ENCODE data around the gene LENEP.

The LENEP gene

GRCh38 chr1:155022927-155023236 lies 29.5 kb downstream of the LENEP start:
- H3K9me3 Mint-ChIP-seq: no peaks in the 10 kb centered on the region
- no peak for DNase-seq
- H3K4me1 Mint-ChIP-seq: peaks cover 13 to 39% of the 10 kb centered on the region in 2 donors
- no peak overlapping the region for H3K4me3 Mint-ChIP-seq
- H3K27ac Mint-ChIP-seq: no peak overlapping the region
- ATAC-seq (replicated peaks): no peak
- peaks cover 8 to 11% of the 10 kb centered on the region in 2 donors for H3K36me3 Mint-ChIP-seq
- no peaks in the 10 kb centered on the region for H3K27me3 Mint-ChIP-seq

GRCh38 chr1:155023627-155024026 lies 30.2 kb downstream of the LENEP start:
- Mint-ChIP-seq H3K27ac (no peak overlapping the region), H3K4me3 (no peak overlapping the region), H3K9me3 (no peaks in the 10 kb centered on the region), H3K4me1 (peaks cover 11 to 31% of the 10 kb centered on the region in 2 donors), H3K27me3 (no peaks in the 10 kb centered on the region), H3K36me3 (peaks cover 8 to 11% of the 10 kb centered on the region in 2 donors)
- DNase-seq (no peak), ATAC-seq (replicated peaks) (no peak)

DNA sequence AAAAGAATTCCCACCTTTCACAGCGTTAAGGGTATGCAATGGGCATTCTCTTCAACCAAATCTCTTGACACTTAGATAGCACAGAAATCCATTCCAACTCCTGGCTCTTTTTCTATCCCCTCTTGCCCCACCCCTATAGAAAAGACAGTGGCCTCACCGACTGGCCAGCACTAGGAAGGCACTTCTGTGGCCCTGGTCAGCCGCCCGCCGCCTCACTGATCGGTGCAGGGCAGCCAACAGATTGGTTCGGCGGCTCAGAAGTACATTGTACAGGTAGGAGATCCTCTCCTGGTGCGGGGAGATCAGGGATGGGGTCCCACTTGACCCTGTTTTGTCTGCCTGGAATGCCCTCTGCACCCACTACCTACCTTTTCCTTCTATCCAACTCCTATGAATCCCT lies 30.9 kb downstream of the LENEP start:
- H3K4me3 Mint-ChIP-seq: no peak overlapping the region
- H3K27me3 Mint-ChIP-seq: no peaks in the 10 kb centered on the region
- DNase-seq (no peak), ATAC-seq (replicated peaks) (no peak)
- peaks cover 8 to 9% of the 10 kb centered on the region in 2 donors for H3K36me3 Mint-ChIP-seq
- no peak overlapping the region for H3K27ac Mint-ChIP-seq
- H3K9me3 Mint-ChIP-seq: no peaks in the 10 kb centered on the region
- peaks cover 8 to 24% of the 10 kb centered on the region in 2 donors for H3K4me1 Mint-ChIP-seq

DNA sequence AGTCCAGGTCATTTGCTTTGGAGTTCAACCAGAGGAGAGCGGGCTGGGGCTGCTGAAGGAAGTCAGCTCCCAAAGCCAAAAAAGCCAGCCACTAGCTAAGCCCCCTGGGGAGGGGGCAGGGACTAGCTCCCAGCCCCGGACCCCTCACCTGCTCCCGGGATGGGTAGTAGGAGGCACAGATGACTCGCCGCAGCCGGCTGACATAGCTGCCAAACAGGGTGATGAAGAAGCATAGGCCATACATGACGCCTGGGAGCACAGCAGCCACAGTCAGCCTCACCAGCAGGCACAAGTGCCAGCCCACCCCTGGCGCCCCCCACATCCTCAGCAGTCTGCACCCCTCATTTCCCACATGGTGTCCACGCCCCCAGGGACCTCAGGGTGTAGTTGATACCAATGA lies 32.8 kb downstream of the LENEP start:
- no peaks in the 10 kb centered on the region for H3K27me3 Mint-ChIP-seq
- ATAC-seq (replicated peaks): no peak
- peaks cover 0 to 3% of the 10 kb centered on the region in 2 donors for H3K36me3 Mint-ChIP-seq
- H3K9me3 Mint-ChIP-seq: no peaks in the 10 kb centered on the region
- H3K4me3 Mint-ChIP-seq: no peak overlapping the region
- H3K27ac Mint-ChIP-seq: no peak overlapping the region
- no peak for DNase-seq
- peaks cover 0 to 7% of the 10 kb centered on the region in 2 donors for H3K4me1 Mint-ChIP-seq

- Mint-ChIP-seq H3K9me3 (no peaks in the 10 kb centered on the region), H3K4me1 (peaks cover 0 to 2% of the 10 kb centered on the region in 2 donors), H3K27ac (no peak overlapping the region), H3K27me3 (no peaks in the 10 kb centered on the region), H3K4me3 (no peak overlapping the region), H3K36me3 (peaks cover 0 to 1% of the 10 kb centered on the region in 2 donors)
- ATAC-seq (replicated peaks) (no peak), DNase-seq (no peak)
Measured at GRCh38 chr1:155026588-155026987, 33.2 kb downstream of the LENEP start.

GRCh38 chr1:155029513-155030242 lies 36.3 kb downstream of the LENEP start:
- Mint-ChIP-seq H3K4me3 (no peak overlapping the region), H3K27me3 (peaks cover 0 to under 1% of the 10 kb centered on the region in 2 donors), H3K36me3 (no peaks in the 10 kb centered on the region), H3K4me1 (no peaks in the 10 kb centered on the region), H3K27ac (no peak overlapping the region), H3K9me3 (no peaks in the 10 kb centered on the region)
- ATAC-seq (replicated peaks) (no peak), DNase-seq (no peak)

- H3K9me3 Mint-ChIP-seq: no peaks in the 10 kb centered on the region
- DNase-seq (no peak), ATAC-seq (replicated peaks) (no peak)
- H3K4me1 Mint-ChIP-seq: no peaks in the 10 kb centered on the region
- H3K27ac Mint-ChIP-seq: no peak overlapping the region
- H3K27me3 Mint-ChIP-seq: peaks cover 0 to 4% of the 10 kb centered on the region in 2 donors
- no peak overlapping the region for H3K4me3 Mint-ChIP-seq
- H3K36me3 Mint-ChIP-seq: no peaks in the 10 kb centered on the region
Measured at GRCh38 chr1:155030243-155030795, 36.9 kb downstream of the LENEP start.

DNA sequence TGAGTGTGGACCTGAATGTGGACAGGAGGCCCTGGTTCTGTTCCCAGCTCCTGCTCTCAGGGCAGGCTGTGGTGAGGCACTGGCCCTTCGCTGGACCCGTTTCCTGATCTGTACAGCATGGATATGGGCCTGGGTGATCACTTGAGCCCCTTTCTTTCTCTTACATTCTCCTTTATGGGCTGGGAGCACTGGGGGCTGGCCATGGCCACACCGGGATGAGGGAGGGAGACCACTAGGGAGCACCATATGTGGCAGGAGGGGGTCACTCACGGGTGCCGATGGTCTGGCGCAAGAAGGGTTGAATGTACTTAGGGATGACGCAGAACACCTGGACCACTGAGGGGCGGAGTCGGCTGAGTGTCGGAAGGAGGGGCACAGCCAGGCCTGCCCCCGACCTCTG lies 37.5 kb downstream of the LENEP start:
- Mint-ChIP-seq H3K36me3 (no peaks in the 10 kb centered on the region), H3K4me1 (no peaks in the 10 kb centered on the region), H3K27me3 (peaks cover 0 to 4% of the 10 kb centered on the region in 2 donors), H3K9me3 (no peaks in the 10 kb centered on the region), H3K27ac (no peak overlapping the region), H3K4me3 (no peak overlapping the region)
- no peak for ATAC-seq (replicated peaks)
- no peak for DNase-seq

GRCh38 chr1:155032886-155033285 lies 39.5 kb downstream of the LENEP start:
- no peak for DNase-seq
- Mint-ChIP-seq H3K27me3 (peaks cover 2 to 13% of the 10 kb centered on the region in 2 donors), H3K4me3 (no peak overlapping the region)

DNA sequence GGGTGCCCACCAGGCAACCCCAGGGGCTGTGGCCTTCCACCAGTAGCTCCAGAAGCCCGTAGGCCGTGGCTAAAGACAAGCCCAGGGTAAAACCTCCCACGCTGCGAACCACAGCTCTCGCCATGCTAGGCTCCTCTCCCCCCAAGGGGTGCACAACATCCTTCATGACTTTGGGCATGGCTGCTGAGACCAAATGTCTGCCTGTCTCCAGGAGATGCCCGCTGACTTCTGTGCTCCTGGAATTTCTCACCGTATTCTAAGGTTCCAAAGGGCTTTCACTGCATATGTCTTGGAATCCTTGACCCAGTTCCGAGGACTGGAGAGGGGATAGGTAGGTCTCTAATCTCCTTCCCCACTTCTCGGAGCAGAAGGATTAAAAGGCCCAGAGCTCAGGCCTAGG lies 40.1 kb downstream of the LENEP start, which contains the start of the genes DCST1 and DCST2:
Gene DCST1, plus strand, starts transcription at position 301 of the 400 bp plus-strand sequence. CDS start 213 bp downstream, outside the sequence.
Gene DCST2, minus strand, starts transcription at position 258 of the 400 bp plus-strand sequence. Its CDS starts 80 bp downstream, at position 178.
- ATAC-seq (replicated peaks): no peak
- no peaks in the 10 kb centered on the region for H3K9me3 Mint-ChIP-seq
- no peaks in the 10 kb centered on the region for H3K4me1 Mint-ChIP-seq
- no peak within 1 kb of the TSS for H3K4me3 Mint-ChIP-seq
- H3K27ac Mint-ChIP-seq: no peak within 1 kb of the TSS
- no peak for DNase-seq
- no peaks in the 10 kb centered on the region for H3K36me3 Mint-ChIP-seq
- H3K27me3 Mint-ChIP-seq: peaks cover 6 to 20% of the 10 kb centered on the region in 2 donors

More at GRCh38 chr1:155032886-155033285, 39.5 kb downstream of the LENEP start:
- ATAC-seq (replicated peaks): no peak
- Mint-ChIP-seq H3K4me1 (no peaks in the 10 kb centered on the region), H3K36me3 (no peaks in the 10 kb centered on the region), H3K27ac (no peak overlapping the region), H3K9me3 (no peaks in the 10 kb centered on the region)

DNA sequence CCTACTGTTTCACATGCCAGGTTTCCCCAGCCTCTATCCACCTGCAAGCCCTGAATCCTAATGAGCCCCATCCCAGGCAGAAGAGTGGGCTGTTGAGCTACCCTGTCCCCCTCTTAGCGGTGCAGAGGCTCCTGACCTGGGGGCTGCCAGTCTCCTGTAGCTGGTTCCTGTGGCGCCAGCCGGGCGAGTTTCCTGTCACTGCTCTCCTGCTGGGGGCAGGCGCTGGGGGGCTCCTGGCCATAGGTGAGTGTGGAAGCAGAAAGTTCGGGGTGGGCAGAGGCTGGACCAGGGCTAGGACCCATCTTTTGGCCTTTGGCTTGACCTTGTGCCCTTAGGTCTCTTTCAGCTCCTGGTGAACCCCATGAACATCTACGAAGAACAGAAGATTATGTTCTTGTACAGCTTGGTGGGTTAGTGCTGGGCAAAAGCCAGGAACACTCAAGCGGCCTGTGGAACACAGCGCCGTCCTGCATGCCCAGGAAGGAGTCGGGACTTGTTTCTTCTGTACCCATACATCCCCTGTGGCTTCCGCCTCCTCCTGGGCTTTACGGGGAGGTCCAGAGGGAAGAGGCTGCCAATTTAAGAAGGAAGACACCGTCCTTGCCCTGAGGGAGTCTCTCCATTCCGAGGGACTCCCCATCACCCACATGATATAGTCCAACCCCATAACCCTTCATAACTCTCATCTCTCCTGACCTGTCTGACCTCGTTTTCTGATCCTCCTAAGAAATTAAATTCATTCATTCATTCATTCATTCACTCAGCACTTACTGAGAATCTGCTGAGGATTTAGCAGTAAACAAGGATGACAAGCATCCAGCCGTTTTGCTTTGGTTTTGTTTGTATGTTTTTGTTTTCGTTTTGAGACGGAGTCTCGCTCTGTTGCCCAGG lies 41.2 kb downstream of the LENEP start:
- Mint-ChIP-seq H3K27ac (no peak overlapping the region), H3K36me3 (no peaks in the 10 kb centered on the region), H3K4me1 (no peaks in the 10 kb centered on the region), H3K27me3 (peaks cover 14 to 30% of the 10 kb centered on the region in 2 donors), H3K9me3 (no peaks in the 10 kb centered on the region), H3K4me3 (no peak overlapping the region)
- no peak for ATAC-seq (replicated peaks)
- no peak for DNase-seq

DNA sequence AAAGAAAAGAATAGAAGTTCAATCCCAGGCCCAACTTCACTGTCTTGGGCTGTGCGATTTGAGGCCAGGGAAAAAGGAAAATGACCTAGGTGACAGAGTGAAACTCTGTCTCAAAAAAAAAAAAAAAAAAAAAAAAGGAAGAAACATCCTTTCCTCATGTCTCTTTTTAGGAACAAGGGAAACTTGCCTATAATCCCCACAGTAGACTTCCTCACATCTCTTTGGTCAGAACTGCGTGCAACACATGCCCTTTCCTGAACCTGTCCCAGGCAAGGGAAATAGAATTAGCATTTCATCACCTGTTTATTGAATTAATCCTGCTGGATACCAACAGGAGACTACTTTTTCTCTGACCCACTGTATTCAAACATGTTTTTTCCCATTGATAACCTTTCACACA lies 42.5 kb downstream of the LENEP start:
- ATAC-seq (replicated peaks): no peak
- Mint-ChIP-seq H3K36me3 (no peaks in the 10 kb centered on the region), H3K4me1 (no peaks in the 10 kb centered on the region), H3K9me3 (no peaks in the 10 kb centered on the region), H3K27ac (no peak overlapping the region), H3K27me3 (peaks cover 14 to 35% of the 10 kb centered on the region in 2 donors), H3K4me3 (no peak overlapping the region)
- no peak for DNase-seq

DNA sequence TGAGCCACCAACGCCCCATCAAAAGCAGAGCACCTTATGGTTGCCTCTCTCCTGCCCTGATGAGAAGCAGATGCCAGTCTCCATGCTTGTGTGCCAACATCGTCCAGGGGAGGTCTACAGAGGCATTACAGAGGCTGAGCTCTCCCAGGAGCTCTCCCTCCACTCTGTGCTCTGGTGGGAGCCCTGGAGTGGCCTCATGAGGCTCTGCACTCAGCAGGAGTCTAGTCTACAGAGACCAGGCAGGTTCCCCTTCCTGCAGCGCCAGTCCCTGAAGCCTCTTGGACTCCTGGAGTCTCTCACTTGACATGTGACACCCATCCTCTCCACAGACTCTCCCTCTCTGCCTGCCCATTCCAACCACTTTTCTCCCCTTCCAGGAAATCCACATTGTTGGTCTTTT lies 43.7 kb downstream of the LENEP start:
- no peak for DNase-seq
- Mint-ChIP-seq H3K27ac (no peak overlapping the region), H3K4me1 (no peaks in the 10 kb centered on the region), H3K9me3 (no peaks in the 10 kb centered on the region), H3K27me3 (peaks cover 14 to 37% of the 10 kb centered on the region in 2 donors), H3K36me3 (no peaks in the 10 kb centered on the region), H3K4me3 (no peak overlapping the region)
- no peak for ATAC-seq (replicated peaks)

DNA sequence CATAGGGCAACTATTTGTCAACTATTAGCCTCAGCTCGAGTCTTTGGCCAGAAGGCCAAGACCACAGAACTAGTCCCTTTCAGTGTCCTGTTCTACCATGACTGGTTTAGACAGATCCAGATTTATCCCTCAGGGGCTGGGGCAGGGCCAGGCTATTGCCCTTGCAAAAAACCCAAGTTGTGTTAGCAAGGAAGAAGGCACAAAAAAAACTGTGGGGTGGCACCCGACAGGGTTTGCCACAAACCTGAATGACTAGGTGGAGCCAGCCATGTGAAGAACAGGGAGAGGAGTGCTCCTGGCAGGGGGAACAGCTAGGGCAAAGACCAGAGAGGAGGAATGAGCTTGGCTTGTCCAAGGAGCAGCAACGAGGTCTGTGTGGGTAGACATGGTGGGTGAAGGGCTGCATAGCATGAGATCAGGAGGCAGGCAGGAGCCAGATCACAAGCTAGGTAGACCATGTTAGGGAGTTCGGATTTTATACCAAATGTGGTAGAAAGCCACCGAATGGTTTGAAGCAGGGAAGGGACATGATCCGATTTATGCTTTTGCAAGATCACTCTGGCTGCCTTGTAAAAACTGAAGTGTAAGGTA lies 44.6 kb downstream of the LENEP start:
- no peak overlapping the region for H3K4me3 Mint-ChIP-seq
- no peaks in the 10 kb centered on the region for H3K36me3 Mint-ChIP-seq
- ATAC-seq (replicated peaks) (no peak), DNase-seq (no peak)
- H3K9me3 Mint-ChIP-seq: no peaks in the 10 kb centered on the region
- no peaks in the 10 kb centered on the region for H3K4me1 Mint-ChIP-seq
- no peak overlapping the region for H3K27ac Mint-ChIP-seq
- peaks cover 14 to 37% of the 10 kb centered on the region in 2 donors for H3K27me3 Mint-ChIP-seq

Data from stimulated activated naive B cell treated with anti-CD40 and anti-IgM and Interleukin-4, amounts not matched to agents 10 μg/mL and 1 μg/mL and 100 μg/mL, for 72 hours (primary cell).